ENCODE measurements around the gene STIP1. TPM values are rescaled to one million over a fixed set of nuclear protein-coding genes. Genes with fewer than 3 reads are reported as not detected.

Gene STIP1
- total RNA-seq, 1 experiment from 2014 or later = 338 TPM

- peaks cover 3 to 44% (median 22%) of the 10 kb centered on the region in 3 experiments for H3K36me3 Mint-ChIP-seq (ENCODE audit: insufficient read depth in 1 of 3, low read depth in 3 of 3)
- no peak overlapping the region for H3K18ac ChIP-seq (ENCODE audit: insufficient read length, low read depth, low read length)
- no peak overlapping the region for H3K56ac ChIP-seq (ENCODE audit: insufficient read length, low read depth, low read length)
- H3K4me3 Mint-ChIP-seq = no peak overlapping the region
- no peaks in the 10 kb centered on the region for H3K27me3 ChIP-seq (ENCODE audit: insufficient read depth, low read length)
- no peak overlapping the region for H3K27ac Mint-ChIP-seq
- H3K79me1 ChIP-seq (ENCODE audit: insufficient read depth, low read depth, low read length, poor library complexity, severe bottlenecking) = no peaks in the 10 kb centered on the region
- H3K9me3 ChIP-seq (ENCODE audit: control insufficient read depth, low read depth, low read length) = no peaks in the 10 kb centered on the region
- no peak for TF ChIP-seq CTCF (conservative IDR thresholded peaks at IDR 0.05)
- peaks cover 3 to 4% of the 10 kb centered on the region in 2 experiments; a peak in 3 of 4 replicates for H3K4me1 Mint-ChIP-seq
- no peak overlapping the region for H2BK120ac ChIP-seq (ENCODE audit: low read depth, low read length, poor library complexity, severe bottlenecking)
- no peak overlapping the region for H2AK5ac ChIP-seq (ENCODE audit: insufficient read length, low read length)
- no peaks in the 10 kb centered on the region for H4K20me1 ChIP-seq (ENCODE audit: control insufficient read depth, insufficient read depth, insufficient read length)
- no peak overlapping the region for H3K4me2 ChIP-seq (ENCODE audit: insufficient read depth, insufficient read length, low read length)
- no peaks in the 10 kb centered on the region for H3K9me3 Mint-ChIP-seq
- no peak overlapping the region for H2BK15ac ChIP-seq (ENCODE audit: low read depth, low read length)
- no peaks in the 10 kb centered on the region for H3K23me2 ChIP-seq (ENCODE audit: insufficient read length, low read depth, low read length, poor library complexity, severe bottlenecking)
- H2BK12ac ChIP-seq (ENCODE audit: insufficient read length, low read depth, low read length) = no peak overlapping the region
- H3K9ac ChIP-seq (ENCODE audit: extremely low read depth, insufficient read length, low read length) = no peak overlapping the region
- H4K8ac ChIP-seq (replicated peaks; ENCODE audit: insufficient read length, low read depth, low read length) = no peak overlapping the region
- no peak overlapping the region for H4K5ac ChIP-seq (ENCODE audit: insufficient read length, low read depth, low read length)
- H2AFZ ChIP-seq (ENCODE audit: low read length) = no peak overlapping the region
- H3K27me3 Mint-ChIP-seq (ENCODE audit: low read depth) = no peaks in the 10 kb centered on the region; the same call in 1 of the 2 replicates
- no peaks in the 10 kb centered on the region for H3K79me2 ChIP-seq (ENCODE audit: insufficient read depth, low read length)
- H3K4me1 ChIP-seq (ENCODE audit: insufficient read depth, low read length) = no peaks in the 10 kb centered on the region
- DNase-seq = no peak
- H3T11ph ChIP-seq (ENCODE audit: low read length) = no peak overlapping the region
- no peak overlapping the region for H4K91ac ChIP-seq (ENCODE audit: insufficient read length, low read depth, low read length)
- no CpG with 5 or more reads among the region's 10 CpGs for WGBS (ENCODE audit: extremely low coverage, insufficient read length, low lambda C conversion rate)
- no peak overlapping the region for H2BK20ac ChIP-seq (ENCODE audit: low read depth, low read length, poor library complexity, severe bottlenecking)
- H2BK5ac ChIP-seq (ENCODE audit: insufficient read length, low read length) = no peak overlapping the region
- no peak overlapping the region for H3K14ac ChIP-seq (ENCODE audit: insufficient read depth, low read length)
- H3K4ac ChIP-seq (ENCODE audit: low read depth, low read length) = no peak overlapping the region
- no peak overlapping the region for H3K23ac ChIP-seq (ENCODE audit: insufficient read length, low read depth, low read length)
- no peak overlapping the region for H3K27ac ChIP-seq (ENCODE audit: insufficient read length, low read depth, low read length)
Observed at GRCh38 chr11:64219755-64220154, 33.8 kb downstream of the STIP1 start.

Data from H9 (cell line).